Stomach (tissue), 9 donors: ENCODE measurements around the gene DEPDC5. TPM values are rescaled to one million over a fixed set of nuclear protein-coding genes. Genes with fewer than 3 reads are reported as not detected.

ENCODE experiments used
- DNase-seq, 2 donors: peaks; one replicate each; pipeline versions ENCODE4 v3.0.0 to v3.0.0-alpha.2; 2013 to 2019
- H3K27ac ChIP-seq, 5 donors: fragments of 200-600 bp in 4 of 5; sonication (generic) in 4 of 5; one replicate each; pipeline ENCODE4 v1.5.1; 2013 to 2019; ENCODE audit warnings: mild to moderate bottlenecking in 1 of 5, moderate library complexity in 1 of 5
- H3K27me3 ChIP-seq, 3 donors: fragments of 200-600 bp; sonication (generic); one replicate each; pipeline ENCODE4 v1.5.1; 2017 to 2019; ENCODE audit warnings: mixed run types in 1 of 3
- H3K36me3 ChIP-seq, 4 donors: fragments of 200-600 bp; sonication (generic); 1 replicate in 3 of 4; 2 replicates in 1 of 4; pipeline ENCODE4 v1.5.1; 2016 to 2019
- H3K4me1 ChIP-seq, 4 donors: fragments of 200-600 bp; sonication (generic); one replicate each; pipeline ENCODE4 v1.5.1; 2016 to 2019
- H3K4me3 ChIP-seq, 4 donors: fragments of 200-600 bp; sonication (generic) in 3 of 4; one replicate each; pipeline ENCODE4 v1.5.1; 2016 to 2019; ENCODE audit warnings: mild to moderate bottlenecking in 1 of 4
- H3K9me3 ChIP-seq, 4 donors: fragments of 200-600 bp; sonication (generic); one replicate each; pipeline ENCODE4 v1.5.1; 2016 to 2019
- EP300 ChIP-seq: sonication (generic); formaldehyde crosslinking; IDR thresholded peaks from one replicate; pipeline ENCODE4 v1.6.1; 2017; ENCODE audit warnings: antibody characterized with exemption
- POLR2A ChIP-seq, 4 donors: fragments of 450-650 bp; IDR thresholded peaks; one replicate each; pipeline ENCODE4 v1.6.1; 2016; ENCODE audit warnings: antibody characterized with exemption in 4 of 4, control low read depth in 2 of 4, mild to moderate bottlenecking in 1 of 4, moderate library complexity in 1 of 4
- POLR2AphosphoS5 ChIP-seq, 3 donors: sonication (generic); formaldehyde crosslinking; IDR thresholded peaks; one replicate each; pipeline ENCODE4 v1.6.1; 2016; ENCODE audit warnings: antibody characterized with exemption in 3 of 3
- WGBS, 5 donors: extraction: QIAGEN DNeasy Blood & Tissue Kit in 3 of 5; methylation state at CpG; one replicate each; pipeline versions ENCODE4 v1.1.5 to v1.1.7; 2013 to 2018; 5-methylcytosine and 5-hydroxymethylcytosine counted together
- intact Hi-C: fragments of 100-400 bp; cut with DNase I; formaldehyde crosslinking; loops from one replicate; pipeline ENCODE4 v1.15.1; 2023; ENCODE audit warnings: low total_unique reads
- polyA plus RNA-seq, 3 donors: library from polyadenylated mRNA; stranded (reverse); fragments of 200-250 nt; gene quantifications; one replicate each; pipeline ENCODE4 v1.2.3, GENCODE V29; 2013
- total RNA-seq, 5 donors: library from RNA; depleted of rRNA; stranded (reverse); fragments of >200 nt; gene quantifications; one replicate each; pipeline versions ENCODE4 v1.1.0 to v1.2.3, GENCODE V29; 2014 to 2016
- TF ChIP-seq, protein P1 (sequence below), 7 experiments: fragments of 450-650 bp in 4 of 7; fragments of 200-600 bp in 3 of 7; sonication (generic) in 3 of 7; IDR thresholded peaks; one replicate each; pipeline ENCODE4 v1.5.1; 2016 to 2019; ENCODE audit warnings: antibody characterized with exemption in 7 of 7, control low read depth in 2 of 7, mild to moderate bottlenecking in 1 of 7
- donor health status: healthy with polysubstance abuse.
- donor health status: Bipolar disorder and iron deficiency.
- donor health status: healthy.

DEPDC5 gene
- total and polyA plus RNA-seq, 8 donors, result 4.7 to 39.1 (median 20.2) TPM

DNA sequence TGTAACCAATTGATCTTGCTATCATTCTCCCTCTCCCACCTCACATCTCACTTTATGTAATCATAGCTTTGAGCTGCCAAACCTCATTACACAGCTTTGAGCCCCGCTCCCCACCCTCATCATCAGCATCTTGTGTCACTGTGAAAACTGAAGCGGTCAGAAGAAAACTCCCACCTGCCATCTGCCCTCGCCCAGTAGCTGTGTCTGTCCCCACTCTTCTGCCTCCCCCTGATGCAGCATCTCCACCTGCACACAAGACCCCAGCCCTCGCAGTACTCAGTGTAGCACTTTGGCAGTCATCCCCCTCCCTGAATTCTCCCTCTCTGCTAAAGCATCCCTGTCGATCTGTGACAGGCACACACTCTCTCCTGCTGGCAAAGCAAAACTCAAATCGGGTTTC lies 130.2 kb downstream of the DEPDC5 start:
- Histone ChIP-seq H3K36me3 (peaks cover 6 to 86% (median 58%) of the 10 kb centered on the region in 4 donors), H3K9me3 (no peaks in the 10 kb centered on the region), H3K27ac (no peak overlapping the region), H3K4me3 (no peak overlapping the region), H3K4me1 (peaks cover 0 to 23% (median 3%) of the 10 kb centered on the region in 4 donors), H3K27me3 (no peaks in the 10 kb centered on the region)
- TF ChIP-seq POLR2A (IDR thresholded peaks at IDR 0.05) (no peak), EP300 (no peak), POLR2AphosphoS5 (IDR thresholded peaks at IDR 0.05) (no peak)
- TF ChIP-seq, protein P1, sequence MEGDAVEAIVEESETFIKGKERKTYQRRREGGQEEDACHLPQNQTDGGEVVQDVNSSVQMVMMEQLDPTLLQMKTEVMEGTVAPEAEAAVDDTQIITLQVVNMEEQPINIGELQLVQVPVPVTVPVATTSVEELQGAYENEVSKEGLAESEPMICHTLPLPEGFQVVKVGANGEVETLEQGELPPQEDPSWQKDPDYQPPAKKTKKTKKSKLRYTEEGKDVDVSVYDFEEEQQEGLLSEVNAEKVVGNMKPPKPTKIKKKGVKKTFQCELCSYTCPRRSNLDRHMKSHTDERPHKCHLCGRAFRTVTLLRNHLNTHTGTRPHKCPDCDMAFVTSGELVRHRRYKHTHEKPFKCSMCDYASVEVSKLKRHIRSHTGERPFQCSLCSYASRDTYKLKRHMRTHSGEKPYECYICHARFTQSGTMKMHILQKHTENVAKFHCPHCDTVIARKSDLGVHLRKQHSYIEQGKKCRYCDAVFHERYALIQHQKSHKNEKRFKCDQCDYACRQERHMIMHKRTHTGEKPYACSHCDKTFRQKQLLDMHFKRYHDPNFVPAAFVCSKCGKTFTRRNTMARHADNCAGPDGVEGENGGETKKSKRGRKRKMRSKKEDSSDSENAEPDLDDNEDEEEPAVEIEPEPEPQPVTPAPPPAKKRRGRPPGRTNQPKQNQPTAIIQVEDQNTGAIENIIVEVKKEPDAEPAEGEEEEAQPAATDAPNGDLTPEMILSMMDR (IDR thresholded peaks at IDR 0.05), result no peak
- DNase-seq, result no peak
- intact Hi-C loops, result no loop called here
- 88 to 94% (median 90%) methylated on average over 6 of the region's 6 CpGs for WGBS, 5 donors

DNA sequence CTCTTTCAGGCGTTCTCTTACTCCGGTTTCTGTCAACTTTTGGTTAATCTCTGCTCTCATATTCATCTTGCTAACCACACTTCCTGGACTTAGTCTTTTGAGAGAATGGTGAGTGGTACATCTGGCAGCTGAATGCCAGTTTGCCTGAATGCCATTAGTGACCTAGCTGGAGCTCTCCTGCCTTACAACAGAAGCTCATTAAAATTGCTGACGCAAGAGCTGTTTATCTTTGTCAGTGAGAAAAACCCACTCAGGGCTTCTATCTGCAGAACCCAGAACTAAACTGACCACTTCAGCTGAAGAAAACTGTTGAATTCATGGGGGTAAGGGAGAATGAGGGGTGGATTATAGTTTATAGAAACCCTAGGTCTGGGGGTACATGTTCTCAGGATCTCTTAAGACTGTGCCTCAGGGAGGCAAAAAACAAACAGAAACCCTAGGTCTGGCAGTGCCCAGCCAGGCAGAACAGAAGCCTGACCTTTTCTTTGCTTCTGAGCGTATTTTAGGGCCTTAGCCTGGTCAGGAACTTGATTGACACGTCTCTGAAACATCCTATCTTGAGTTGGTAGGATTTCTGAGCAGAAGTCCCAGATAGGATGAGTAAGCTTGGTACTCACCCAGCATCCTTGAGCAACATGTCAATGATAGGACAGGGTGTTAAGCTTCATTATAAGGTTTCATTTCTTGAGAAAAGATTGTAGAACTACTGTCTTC lies 137.7 kb downstream of the DEPDC5 start:
- H3K27me3 ChIP-seq, result no peaks in the 10 kb centered on the region
- intact Hi-C loops, result no loop called here
- WGBS, 5 donors, result 62 to 73% (median 66%) methylated on average over 5 of the region's 5 CpGs
- peaks cover 0 to 8% (median 0%) of the 10 kb centered on the region in 4 donors for H3K4me1 ChIP-seq
- H3K36me3 ChIP-seq, result peaks cover 11 to 88% (median 53%) of the 10 kb centered on the region in 4 donors
- peak overlapping the region in 2 of 5 donors; percentile 8 to 10 for H3K27ac ChIP-seq
- no peak overlapping the region for H3K4me3 ChIP-seq
- no peaks in the 10 kb centered on the region for H3K9me3 ChIP-seq
- peak in 1 of 2 donors; percentile 44 for DNase-seq
- TF ChIP-seq POLR2A (IDR thresholded peaks at IDR 0.05) (no peak), EP300 (no peak), POLR2AphosphoS5 (IDR thresholded peaks at IDR 0.05) (no peak)

DNA sequence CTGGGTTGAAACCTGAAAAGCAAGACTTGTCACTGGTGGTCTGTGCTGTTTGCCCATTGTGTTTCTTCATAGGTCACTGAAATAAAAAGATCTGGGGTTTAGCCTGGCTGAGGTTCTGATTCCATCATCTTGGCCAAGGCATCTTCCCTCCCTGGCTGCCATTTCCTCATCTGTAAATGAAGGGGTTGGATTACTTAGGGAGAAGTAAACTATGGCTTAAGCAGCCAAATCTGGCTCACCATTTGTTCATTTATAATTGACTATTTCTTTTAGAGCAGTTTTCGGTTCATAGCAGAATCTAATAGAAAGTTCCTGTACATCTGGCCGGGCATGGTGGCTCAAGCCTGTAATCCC lies 138.2 kb downstream of the DEPDC5 start:
- peak overlapping the region in 2 of 5 donors; percentile 8 to 10 for H3K27ac ChIP-seq
- H3K36me3 ChIP-seq, result peaks cover 11 to 88% (median 58%) of the 10 kb centered on the region in 4 donors
- WGBS, 5 donors, result 80 to 94% (median 82%) methylated on average over 2 of the region's 2 CpGs
- no peaks in the 10 kb centered on the region for H3K27me3 ChIP-seq
- peaks cover 0 to 8% (median 0%) of the 10 kb centered on the region in 4 donors for H3K4me1 ChIP-seq
- TF ChIP-seq EP300 (no peak), POLR2A (IDR thresholded peaks at IDR 0.05) (no peak), POLR2AphosphoS5 (IDR thresholded peaks at IDR 0.05) (no peak)
- TF ChIP-seq, protein P1 (IDR thresholded peaks at IDR 0.05), result no peak
- intact Hi-C loops, result no loop called here
- no peak overlapping the region for H3K4me3 ChIP-seq
- DNase-seq, result no peak
- no peaks in the 10 kb centered on the region for H3K9me3 ChIP-seq

DNA sequence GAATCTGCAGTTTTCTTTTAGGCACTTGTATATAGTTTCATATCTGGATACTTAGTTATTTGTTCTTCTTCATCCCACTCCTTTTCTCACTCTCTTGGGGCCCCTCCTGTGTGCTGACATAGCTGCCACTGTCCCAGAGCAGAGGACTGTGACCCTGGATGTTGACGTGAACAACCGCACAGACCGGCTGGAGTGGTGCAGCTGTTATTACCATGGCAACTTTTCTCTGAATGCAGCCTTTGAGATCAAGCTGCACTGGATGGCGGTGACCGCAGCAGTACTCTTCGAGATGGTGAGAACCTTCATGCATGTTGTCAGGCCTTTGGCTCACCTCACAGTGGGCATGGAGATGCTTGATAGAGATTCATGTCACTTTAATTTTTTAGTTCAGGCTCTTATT lies 139.6 kb downstream of the DEPDC5 start:
- intact Hi-C loops, result no loop called here
- Histone ChIP-seq H3K27ac (no peak overlapping the region), H3K27me3 (no peaks in the 10 kb centered on the region), H3K36me3 (peaks cover 9 to 93% (median 67%) of the 10 kb centered on the region in 4 donors), H3K9me3 (no peaks in the 10 kb centered on the region), H3K4me1 (peaks cover 0 to 8% (median 0%) of the 10 kb centered on the region in 4 donors), H3K4me3 (no peak overlapping the region)
- 34 to 69% (median 46%) methylated on average over 6 of the region's 6 CpGs for WGBS, 5 donors
- DNase-seq, result peak; percentile 29 to 92
- TF ChIP-seq, protein P1 (IDR thresholded peaks at IDR 0.05), result no peak
- no peak for TF ChIP-seq POLR2AphosphoS5 (IDR thresholded peaks at IDR 0.05)
